Sigmoid colon (tissue), 7 donors: ENCODE results near the gene NUDT3. TPM values are rescaled to one million over a fixed set of nuclear protein-coding genes. Genes with fewer than 3 reads are reported as not detected.
"Not testable (repeated sequence)": the region's sequence is repeated elsewhere in the genome, so short reads cannot be mapped to it uniquely, and the experiment has no call there.

Experiments used
- DNase-seq: peaks from one replicate; pipeline ENCODE4 v3.0.0-alpha.2; 2019
- H3K27ac ChIP-seq, 4 donors: fragments of 200-600 bp; sonication (generic); one replicate each; pipeline ENCODE4 v1.5.1; 2016 to 2019; ENCODE audit warnings: mild to moderate bottlenecking in 1 of 4
- H3K27me3 ChIP-seq, 3 donors: fragments of 200-600 bp; sonication (generic); one replicate each; pipeline ENCODE4 v1.5.1; 2019; ENCODE audit warnings: mild to moderate bottlenecking in 1 of 3
- H3K36me3 ChIP-seq, 4 donors: fragments of 200-600 bp; sonication (generic); one replicate each; pipeline ENCODE4 v1.5.1; 2016 to 2019
- H3K4me1 ChIP-seq, 4 donors: fragments of 200-600 bp; sonication (generic); one replicate each; pipeline ENCODE4 v1.5.1; 2017 to 2019
- H3K4me3 ChIP-seq, 4 donors: fragments of 200-600 bp; sonication (generic); one replicate each; pipeline ENCODE4 v1.5.1; 2017 to 2019; ENCODE audit warnings: mild to moderate bottlenecking in 2 of 4, moderate library complexity in 1 of 4
- H3K9me3 ChIP-seq, 4 donors: fragments of 200-600 bp in 3 of 4; sonication (generic) in 3 of 4; one replicate each; pipeline versions ENCODE4 v1.5.1 to v1.6.1; 2013 to 2019
- EP300 ChIP-seq, 4 donors: sonication (generic); formaldehyde crosslinking; IDR thresholded peaks; one replicate each; pipeline ENCODE4 v1.6.1; 2017; ENCODE audit warnings: antibody characterized with exemption in 4 of 4
- POLR2A ChIP-seq, 2 donors: fragments of 450-650 bp; IDR thresholded peaks; one replicate each; pipeline ENCODE4 v1.6.1; 2016; ENCODE audit warnings: antibody characterized with exemption in 2 of 2, mild to moderate bottlenecking in 2 of 2, moderate library complexity in 2 of 2
- POLR2AphosphoS5 ChIP-seq, 4 donors: sonication (generic); formaldehyde crosslinking; IDR thresholded peaks; one replicate each; pipeline ENCODE4 v1.6.1; 2017; ENCODE audit warnings: antibody characterized with exemption in 4 of 4
- WGBS, 2 donors: extraction: QIAGEN DNeasy Blood & Tissue Kit; methylation state at CpG; one replicate each; pipeline ENCODE4 v1.1.7; 2013; 5-methylcytosine and 5-hydroxymethylcytosine counted together
- intact Hi-C: fragments of 100-400 bp; cut with DNase I; formaldehyde crosslinking; loops from one replicate; pipeline ENCODE4 v1.15.1; 2023
- polyA plus RNA-seq, 3 donors: library from polyadenylated mRNA; stranded (reverse); fragments of 200-250 nt; gene quantifications; one replicate each; pipeline ENCODE4 v1.2.3, GENCODE V29; 2013
- total RNA-seq, 4 donors: library from RNA; depleted of rRNA; stranded (reverse); fragments of >200 nt; gene quantifications; one replicate each; pipeline ENCODE4 v1.1.0, GENCODE V29; 2016
- TF ChIP-seq, protein P1 (sequence below), 4 experiments: fragments of 450-650 bp in 3 of 4; fragments of 200-600 bp in 1 of 4; IDR thresholded peaks; one replicate each; pipeline ENCODE4 v1.5.1; 2016 to 2019; ENCODE audit warnings: antibody characterized with exemption in 4 of 4, mild to moderate bottlenecking in 3 of 4, moderate library complexity in 2 of 4
- donor health status: healthy with polysubstance abuse.
- donor health status: Bipolar disorder and iron deficiency.
- donor health status: healthy.

NUDT3 gene
- total and polyA plus RNA-seq, 7 donors = 6.0 to 45.7 (median 31.4) TPM

DNA sequence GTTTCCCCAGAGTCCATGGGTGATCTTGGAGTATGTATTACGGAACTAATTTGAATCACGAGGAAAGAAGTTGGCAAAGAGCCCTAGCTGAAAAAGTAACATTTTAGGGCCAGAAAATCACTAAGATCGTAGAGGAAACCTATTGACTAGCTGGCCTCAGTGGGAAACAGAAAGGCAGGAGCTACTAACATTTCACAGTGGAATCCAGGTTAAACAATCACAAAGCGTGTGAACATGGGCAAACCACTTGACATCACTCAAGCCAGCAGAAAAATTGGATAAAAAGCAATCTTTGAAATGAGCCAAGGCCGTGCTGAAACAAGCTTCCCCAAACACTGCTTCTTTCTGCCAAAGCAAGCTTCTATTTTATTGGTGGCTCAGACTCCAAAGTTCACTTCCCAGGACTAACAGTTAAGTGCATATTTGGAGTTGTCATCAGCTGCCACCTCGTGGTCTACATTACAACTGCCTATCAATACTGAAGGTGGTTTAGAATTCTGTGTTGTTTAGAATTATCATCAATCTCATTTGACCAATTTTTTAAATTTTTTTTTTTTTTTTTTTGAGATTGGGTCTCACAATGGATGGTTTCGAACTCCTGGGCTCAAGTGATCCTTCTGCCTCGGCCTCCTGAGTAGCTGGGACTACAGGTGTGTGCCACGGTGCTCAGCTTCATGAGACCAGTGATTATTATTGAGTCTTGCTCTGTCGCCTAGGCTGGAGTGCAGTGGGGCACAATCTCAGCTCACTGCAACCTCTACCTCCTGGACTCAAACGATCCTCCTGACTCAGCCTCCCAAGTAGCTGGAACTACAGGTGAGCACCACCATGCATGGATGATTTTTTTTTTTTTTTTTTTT, 22.8 kb upstream of the NUDT3 start:
- WGBS, 2 donors = 19 to 57% methylated on average over 11 of the region's 11 CpGs
- Histone ChIP-seq H3K36me3 (peaks cover 7 to 44% (median 27%) of the 10 kb centered on the region in 4 donors), H3K4me3 (no peak overlapping the region), H3K27ac (peak overlapping the region; percentile 60 to 73 (median 66)), H3K27me3 (no peaks in the 10 kb centered on the region), H3K9me3 (no peaks in the 10 kb centered on the region), H3K4me1 (peaks cover 0 to 11% (median 5%) of the 10 kb centered on the region in 4 donors)
- TF ChIP-seq, protein P1, sequence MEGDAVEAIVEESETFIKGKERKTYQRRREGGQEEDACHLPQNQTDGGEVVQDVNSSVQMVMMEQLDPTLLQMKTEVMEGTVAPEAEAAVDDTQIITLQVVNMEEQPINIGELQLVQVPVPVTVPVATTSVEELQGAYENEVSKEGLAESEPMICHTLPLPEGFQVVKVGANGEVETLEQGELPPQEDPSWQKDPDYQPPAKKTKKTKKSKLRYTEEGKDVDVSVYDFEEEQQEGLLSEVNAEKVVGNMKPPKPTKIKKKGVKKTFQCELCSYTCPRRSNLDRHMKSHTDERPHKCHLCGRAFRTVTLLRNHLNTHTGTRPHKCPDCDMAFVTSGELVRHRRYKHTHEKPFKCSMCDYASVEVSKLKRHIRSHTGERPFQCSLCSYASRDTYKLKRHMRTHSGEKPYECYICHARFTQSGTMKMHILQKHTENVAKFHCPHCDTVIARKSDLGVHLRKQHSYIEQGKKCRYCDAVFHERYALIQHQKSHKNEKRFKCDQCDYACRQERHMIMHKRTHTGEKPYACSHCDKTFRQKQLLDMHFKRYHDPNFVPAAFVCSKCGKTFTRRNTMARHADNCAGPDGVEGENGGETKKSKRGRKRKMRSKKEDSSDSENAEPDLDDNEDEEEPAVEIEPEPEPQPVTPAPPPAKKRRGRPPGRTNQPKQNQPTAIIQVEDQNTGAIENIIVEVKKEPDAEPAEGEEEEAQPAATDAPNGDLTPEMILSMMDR (IDR thresholded peaks at IDR 0.05) = peak; percentile 35 to 78 (median 54)
- TF ChIP-seq EP300 (IDR thresholded peaks at IDR 0.05) = no peak
- TF ChIP-seq POLR2AphosphoS5 (IDR thresholded peaks at IDR 0.05) = peak in 3 of 4 donors; percentile 20 to 46 (median 37)
- intact Hi-C loops = loop anchor here (1.0 kb wide), 2 partner anchors 166 to 219 kb away; partner anchors contain the start of gene SMIM29
- DNase-seq = peak; percentile 78

DNA sequence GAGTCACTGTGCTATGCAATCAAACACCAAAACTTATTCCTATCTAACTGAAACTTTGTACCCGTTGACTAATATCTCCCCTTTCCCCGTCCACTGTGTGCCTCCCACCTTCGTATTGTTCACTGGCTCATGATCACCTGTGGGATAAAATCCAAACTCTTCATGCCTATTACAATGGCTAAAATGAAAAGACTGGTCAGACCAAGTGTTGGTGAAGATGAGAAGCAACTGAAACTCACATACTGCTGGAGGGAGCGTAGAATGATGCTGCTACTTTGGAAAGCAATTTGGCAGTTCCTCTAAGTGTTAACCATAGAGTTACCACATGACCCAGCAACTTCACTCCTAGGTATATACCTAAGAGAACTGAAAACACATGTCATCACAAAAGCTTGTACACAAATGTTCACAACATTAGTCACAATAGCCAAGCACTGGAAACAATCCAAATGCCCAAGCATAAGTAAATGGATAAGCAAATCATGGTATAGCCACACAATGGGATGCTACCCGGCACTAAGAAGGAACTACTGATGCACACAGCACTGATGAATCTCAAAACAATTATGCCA, 20.3 kb upstream of the NUDT3 start:
- WGBS, 2 donors = 92 to 94% methylated on average over 5 of the region's 5 CpGs
- TF ChIP-seq, protein P1 (IDR thresholded peaks at IDR 0.05) = no peak
- TF ChIP-seq EP300 (IDR thresholded peaks at IDR 0.05) = no peak
- no peak for TF ChIP-seq POLR2AphosphoS5 (IDR thresholded peaks at IDR 0.05)
- no peak for TF ChIP-seq POLR2A (IDR thresholded peaks at IDR 0.05)
- H3K4me3 ChIP-seq = no peak overlapping the region
- no peaks in the 10 kb centered on the region for H3K27me3 ChIP-seq
- peaks cover 0 to 11% (median 5%) of the 10 kb centered on the region in 4 donors for H3K4me1 ChIP-seq
- no peak for DNase-seq
- peak overlapping the region in 2 of 4 donors; percentile 7 to 54 for H3K27ac ChIP-seq
- intact Hi-C loops = no loop called here
- no peaks in the 10 kb centered on the region for H3K9me3 ChIP-seq
- peaks cover 0 to 19% (median 9%) of the 10 kb centered on the region in 4 donors for H3K36me3 ChIP-seq

DNA sequence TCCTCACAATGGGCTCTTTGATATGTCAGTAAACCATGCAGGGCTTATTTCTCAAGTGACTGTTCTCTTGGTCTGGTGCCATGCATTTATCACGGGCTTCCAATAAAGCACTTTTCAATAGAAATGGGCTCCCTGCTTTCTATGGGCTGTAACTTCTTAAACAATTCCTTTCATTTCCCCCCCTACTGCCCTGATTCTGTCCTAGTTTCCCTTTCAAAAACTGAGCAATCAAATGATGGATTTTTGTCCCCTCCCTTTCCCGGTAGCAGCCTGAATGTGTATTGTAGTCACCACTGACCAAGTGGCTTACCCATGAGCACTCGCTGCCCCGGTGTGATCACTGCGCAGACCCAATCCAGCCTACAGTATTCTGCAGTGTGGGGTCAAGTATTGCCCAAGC, 19.5 kb upstream of the NUDT3 start:
- DNase-seq = no peak
- Histone ChIP-seq H3K9me3 (no peaks in the 10 kb centered on the region), H3K27me3 (no peaks in the 10 kb centered on the region), H3K36me3 (peaks cover 0 to 12% (median 2%) of the 10 kb centered on the region in 4 donors), H3K4me1 (peaks cover 0 to 11% (median 5%) of the 10 kb centered on the region in 4 donors), H3K27ac (peak overlapping the region in 2 of 4 donors; percentile 7 to 54), H3K4me3 (no peak overlapping the region)
- TF ChIP-seq, protein P1 (IDR thresholded peaks at IDR 0.05) = no peak
- TF ChIP-seq POLR2AphosphoS5 (IDR thresholded peaks at IDR 0.05) = peak in 2 of 4 donors; percentile 11 to 15
- intact Hi-C loops = no loop called here
- 92 to 95% methylated on average over 5 of the region's 5 CpGs for WGBS, 2 donors

DNA sequence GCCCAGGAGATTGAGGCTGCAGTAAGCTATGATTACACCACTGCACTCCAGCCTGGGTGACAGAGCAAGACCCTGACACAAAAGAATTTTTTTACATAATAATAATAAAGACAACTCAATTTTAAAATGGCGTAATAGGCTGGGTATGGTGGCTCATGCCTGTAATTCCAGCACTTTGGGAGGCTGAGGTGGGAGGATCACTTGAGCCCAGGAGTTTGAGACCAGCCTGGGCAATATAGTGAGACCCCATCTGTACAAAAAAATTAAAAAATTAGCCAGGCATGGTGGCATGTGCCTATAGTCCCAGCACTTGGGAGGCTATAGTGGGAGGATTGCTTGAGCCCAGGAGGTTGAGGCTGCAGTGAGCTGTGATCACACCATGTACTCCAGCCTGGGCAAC, 15.4 kb upstream of the NUDT3 start:
- intact Hi-C loops, H3K4me3 ChIP-seq, H3K36me3 ChIP-seq, H3K4me1 ChIP-seq, H3K27me3 ChIP-seq, H3K27ac ChIP-seq, H3K9me3 ChIP-seq, DNase-seq: not testable (repeated sequence)
- 97 to 100% methylated on average over 1 of the region's 1 CpG for WGBS, 2 donors

DNA sequence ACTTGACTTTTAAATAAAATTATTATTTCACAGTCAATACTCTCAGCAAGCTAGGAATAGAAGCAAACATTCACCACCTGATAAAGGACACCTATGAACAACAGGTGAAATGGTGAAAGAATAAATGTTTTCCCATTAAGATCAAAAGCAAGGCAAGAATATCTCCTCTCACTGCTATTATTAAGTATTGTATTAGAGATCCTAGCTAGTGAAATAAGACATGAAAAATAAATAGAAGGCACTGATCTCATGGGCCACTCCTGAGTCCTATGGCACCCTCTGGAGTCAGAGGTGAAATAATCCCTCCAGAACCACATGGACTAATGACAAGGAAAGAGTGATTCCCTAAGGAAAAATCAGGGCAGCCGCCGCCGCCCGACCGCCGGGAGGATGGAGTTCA, 4.0 kb upstream of the NUDT3 start:
- H3K4me1 ChIP-seq = peaks cover 0 to 14% (median 12%) of the 10 kb centered on the region in 4 donors
- no peaks in the 10 kb centered on the region for H3K27me3 ChIP-seq
- no peak overlapping the region for H3K4me3 ChIP-seq
- no peaks in the 10 kb centered on the region for H3K36me3 ChIP-seq
- DNase-seq = no peak
- intact Hi-C loops = no loop called here
- TF ChIP-seq EP300 (IDR thresholded peaks at IDR 0.05) = no peak
- TF ChIP-seq POLR2A (IDR thresholded peaks at IDR 0.05) = no peak
- TF ChIP-seq, protein P1 (IDR thresholded peaks at IDR 0.05) = no peak
- no peak overlapping the region for H3K27ac ChIP-seq
- 98 to 99% methylated on average over 6 of the region's 6 CpGs for WGBS, 2 donors
- no peaks in the 10 kb centered on the region for H3K9me3 ChIP-seq
